Measurements from ENCODE around the gene NFATC1.

NFATC1 gene

GRCh38 chr18:79512461-79513380, 117.0 kb downstream of the NFATC1 start:
- no peak for TF ChIP-seq BACH2 (CRISPR knock-in tag; IDR thresholded peaks at IDR 0.05; ENCODE audit: borderline replicate concordance)
- no peak for TF ChIP-seq RARB (CRISPR knock-in tag; IDR thresholded peaks at IDR 0.05)
- TF ChIP-seq TCF4 (CRISPR knock-in tag; IDR thresholded peaks at IDR 0.05; ENCODE audit: borderline replicate concordance), result no peak
- TF ChIP-seq SNAI2 (CRISPR knock-in tag; IDR thresholded peaks at IDR 0.05), result no peak
- TF ChIP-seq CREB5 (CRISPR knock-in tag; IDR thresholded peaks at IDR 0.05; ENCODE audit: low read depth), result no peak
- no peak for TF ChIP-seq CSRNP3 (CRISPR knock-in tag; IDR thresholded peaks at IDR 0.05)
- no peak for TF ChIP-seq ZFP30 (CRISPR knock-in tag; IDR thresholded peaks at IDR 0.05)
- TF ChIP-seq ZC3H10 (CRISPR knock-in tag; IDR thresholded peaks at IDR 0.05), result no peak
- no peak for TF ChIP-seq ESRRG (CRISPR knock-in tag; IDR thresholded peaks at IDR 0.05)
- peak; percentile 45 for ATAC-seq

GRCh38 chr18:79513381-79514081, 117.8 kb downstream of the NFATC1 start:
- no peak for ATAC-seq
- TF ChIP-seq GLIS3 (CRISPR knock-in tag; IDR thresholded peaks at IDR 0.05) (no peak), OSR1 (CRISPR knock-in tag; IDR thresholded peaks at IDR 0.05) (no peak), CREB5 (CRISPR knock-in tag; IDR thresholded peaks at IDR 0.05; ENCODE audit: low read depth) (no peak), TSHZ2 (CRISPR knock-in tag; IDR thresholded peaks at IDR 0.05) (no peak), PPARA (CRISPR knock-in tag; IDR thresholded peaks at IDR 0.05; ENCODE audit: borderline replicate concordance) (no peak), BACH2 (CRISPR knock-in tag; IDR thresholded peaks at IDR 0.05; ENCODE audit: borderline replicate concordance) (no peak), RARB (CRISPR knock-in tag; IDR thresholded peaks at IDR 0.05) (no peak), ESRRG (CRISPR knock-in tag; IDR thresholded peaks at IDR 0.05) (no peak), POU6F1 (CRISPR knock-in tag; IDR thresholded peaks at IDR 0.05; ENCODE audit: borderline replicate concordance, low read depth) (no peak), ZNF70 (CRISPR knock-in tag; IDR thresholded peaks at IDR 0.05) (no peak), ISL1 (CRISPR knock-in tag; IDR thresholded peaks at IDR 0.05) (no peak), ZNF8 (CRISPR knock-in tag; IDR thresholded peaks at IDR 0.05) (no peak), CSDC2 (CRISPR knock-in tag; IDR thresholded peaks at IDR 0.05) (no peak), ZC3H10 (CRISPR knock-in tag; IDR thresholded peaks at IDR 0.05) (no peak), ZFP3 (CRISPR knock-in tag; IDR thresholded peaks at IDR 0.05) (no peak), TCF4 (CRISPR knock-in tag; IDR thresholded peaks at IDR 0.05; ENCODE audit: borderline replicate concordance) (no peak), ZFP30 (CRISPR knock-in tag; IDR thresholded peaks at IDR 0.05) (no peak), PATZ1 (CRISPR knock-in tag; IDR thresholded peaks at IDR 0.05; ENCODE audit: borderline replicate concordance) (no peak), ARNTL (CRISPR knock-in tag; IDR thresholded peaks at IDR 0.05; ENCODE audit: borderline replicate concordance, low read depth) (no peak), CSRNP3 (CRISPR knock-in tag; IDR thresholded peaks at IDR 0.05) (no peak)
